ENCODE measurements around the gene CAPN13.

CAPN13 gene

GRCh38 chr2:30763151-30763660, 44.0 kb downstream of the CAPN13 start:
- DNase-seq, result peak; percentile 87

GRCh38 chr2:30761226-30761625, 46.0 kb downstream of the CAPN13 start:
- DNase-seq, result no peak

GRCh38 chr2:30759481-30759880, 47.8 kb downstream of the CAPN13 start:
- no peak for DNase-seq

GRCh38 chr2:30758191-30758651, 49.0 kb downstream of the CAPN13 start:
- peak; percentile 3 for DNase-seq

- DNase-seq, result no peak
Observed at GRCh38 chr2:30757749-30758148, 49.5 kb downstream of the CAPN13 start.

GRCh38 chr2:30756971-30757370, 50.3 kb downstream of the CAPN13 start:
- DNase-seq, result no peak

GRCh38 chr2:30756051-30756719, 51.1 kb downstream of the CAPN13 start:
- DNase-seq, result peak; percentile 68

GRCh38 chr2:30753630-30754029, 53.6 kb downstream of the CAPN13 start:
- DNase-seq, result peak; percentile 27

- DNase-seq, result no peak
Observed at GRCh38 chr2:30752811-30753210, 54.4 kb downstream of the CAPN13 start.

- DNase-seq, result no peak
Observed at GRCh38 chr2:30747206-30747605, 60.0 kb downstream of the CAPN13 start.

GRCh38 chr2:30744823-30745222, 62.4 kb downstream of the CAPN13 start:
- no peak for DNase-seq

- DNase-seq, result no peak
Observed at GRCh38 chr2:30741576-30741975, 65.7 kb downstream of the CAPN13 start.

GRCh38 chr2:30738141-30738911, 68.9 kb downstream of the CAPN13 start:
- no peak for DNase-seq

GRCh38 chr2:30737326-30737610, 70.0 kb downstream of the CAPN13 start:
- no peak for DNase-seq

- no peak for DNase-seq
Observed at GRCh38 chr2:30736461-30737325, 70.6 kb downstream of the CAPN13 start.

GRCh38 chr2:30733876-30734520, 73.2 kb downstream of the CAPN13 start:
- DNase-seq, result no peak

GRCh38 chr2:30732876-30733275, 74.4 kb downstream of the CAPN13 start:
- no peak for DNase-seq

- no peak for DNase-seq
Observed at GRCh38 chr2:30732376-30732775, 74.9 kb downstream of the CAPN13 start.

GRCh38 chr2:30731706-30732105, 75.5 kb downstream of the CAPN13 start:
- DNase-seq, result no peak

GRCh38 chr2:30730736-30731647, 76.3 kb downstream of the CAPN13 start:
- DNase-seq, result no peak

- no peak for DNase-seq
Observed at GRCh38 chr2:30729031-30729430, 78.2 kb downstream of the CAPN13 start.
